ENCODE results near the gene RMND5A.

RMND5A gene

DNA sequence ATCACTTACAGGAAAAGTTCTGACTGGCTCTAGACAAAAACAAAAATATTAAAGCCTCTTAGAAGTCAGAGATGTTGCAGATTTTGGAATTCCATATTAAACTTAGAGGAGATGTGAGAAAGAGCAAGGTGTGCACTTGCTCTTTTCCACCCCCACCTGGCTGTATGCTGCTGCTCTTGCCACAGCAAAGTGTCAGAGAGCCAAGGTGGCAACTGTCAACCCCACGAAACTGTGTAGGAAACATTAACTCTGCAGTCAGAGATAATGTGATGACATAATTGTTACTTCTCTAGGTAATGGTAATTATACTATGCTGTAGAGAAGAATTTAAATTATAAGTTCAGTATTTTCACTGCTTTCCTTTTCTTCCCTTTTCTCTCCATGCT lies 45.2 kb downstream of the RMND5A start:
- no peak for DNase-seq (ENCODE audit: low read depth in 2 of 2)

DNA sequence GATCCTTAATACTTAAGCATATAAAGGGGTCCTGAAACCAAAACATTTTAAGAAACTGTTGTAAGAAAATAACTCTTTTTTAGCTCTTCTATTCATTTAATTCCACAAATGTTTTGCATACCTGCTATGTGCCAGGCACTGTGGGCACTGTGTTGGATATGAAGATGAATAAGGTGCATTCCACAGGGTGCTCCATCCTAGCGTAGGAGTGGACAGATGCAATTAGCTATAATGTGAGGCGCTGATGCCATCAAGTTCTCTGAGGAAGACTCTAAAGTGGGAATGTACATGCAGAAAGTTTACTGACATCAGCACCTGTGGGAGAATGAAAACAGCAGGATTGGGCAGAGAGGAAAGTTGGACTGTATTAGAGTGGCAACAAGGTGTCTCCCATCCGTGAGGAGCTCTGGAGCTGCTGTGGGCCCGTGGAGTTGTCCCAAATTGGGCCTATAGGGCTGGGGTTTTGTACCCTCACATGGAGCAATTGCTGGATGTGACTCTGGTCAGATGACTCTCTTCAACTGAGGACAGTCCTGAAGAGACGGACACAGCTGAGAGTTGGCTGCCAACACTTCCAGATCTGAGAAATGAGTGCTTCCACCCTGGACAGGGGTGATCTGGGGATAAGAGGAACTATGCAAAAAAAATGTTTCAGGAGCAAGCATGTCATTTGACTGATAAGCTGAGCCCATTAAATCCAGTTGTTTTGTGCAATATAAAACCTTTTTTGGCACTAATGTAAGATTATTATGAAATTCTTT lies 48.3 kb downstream of the RMND5A start:
- no peak for DNase-seq (ENCODE audit: low read depth in 2 of 2)

DNA sequence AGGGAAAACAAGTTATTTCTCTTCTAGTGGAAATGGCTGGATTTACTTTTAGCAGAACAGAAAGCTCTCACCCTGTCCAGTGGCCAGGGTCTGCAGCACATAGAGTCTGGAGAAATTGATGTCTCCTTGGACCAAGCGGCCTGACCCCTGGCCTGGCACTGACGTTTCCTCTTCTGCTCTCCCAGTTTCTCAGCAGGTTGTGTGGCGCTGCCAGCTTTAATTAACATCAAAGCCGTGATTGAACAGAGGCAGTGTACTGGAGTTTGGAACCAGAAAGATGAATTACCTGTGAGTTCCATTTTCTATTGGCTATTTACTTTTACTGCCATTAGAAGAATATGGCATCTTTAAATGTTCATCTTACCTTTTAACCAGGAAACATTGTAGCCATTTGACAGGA lies 49.7 kb downstream of the RMND5A start:
- no peak for DNase-seq (ENCODE audit: low read depth in 2 of 2)

DNA sequence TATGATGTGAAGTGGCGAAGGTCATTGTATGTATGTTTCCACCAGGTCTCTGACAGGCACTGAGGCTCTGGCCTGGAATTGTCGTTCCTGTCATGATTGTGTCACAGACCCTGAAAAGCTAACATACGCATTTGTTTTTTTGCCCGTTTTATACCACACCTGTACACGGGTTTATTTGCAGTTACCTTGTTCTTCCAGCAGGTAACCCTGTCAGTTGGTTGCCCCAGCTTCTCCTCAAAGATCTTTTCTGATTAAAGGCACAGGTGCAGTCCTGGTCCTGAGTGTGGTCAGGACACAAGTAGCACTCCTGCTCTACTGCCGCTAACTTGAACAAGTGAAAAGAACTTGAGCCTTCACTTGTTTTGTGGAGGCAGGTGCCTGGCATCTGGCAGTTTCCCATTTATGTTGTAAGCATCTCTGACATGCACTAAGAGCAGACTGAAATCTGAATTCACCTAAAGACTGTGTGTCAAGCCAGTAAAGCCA lies 50.8 kb downstream of the RMND5A start:
- DNase-seq (ENCODE audit: low read depth in 2 of 2) = no peak

DNA sequence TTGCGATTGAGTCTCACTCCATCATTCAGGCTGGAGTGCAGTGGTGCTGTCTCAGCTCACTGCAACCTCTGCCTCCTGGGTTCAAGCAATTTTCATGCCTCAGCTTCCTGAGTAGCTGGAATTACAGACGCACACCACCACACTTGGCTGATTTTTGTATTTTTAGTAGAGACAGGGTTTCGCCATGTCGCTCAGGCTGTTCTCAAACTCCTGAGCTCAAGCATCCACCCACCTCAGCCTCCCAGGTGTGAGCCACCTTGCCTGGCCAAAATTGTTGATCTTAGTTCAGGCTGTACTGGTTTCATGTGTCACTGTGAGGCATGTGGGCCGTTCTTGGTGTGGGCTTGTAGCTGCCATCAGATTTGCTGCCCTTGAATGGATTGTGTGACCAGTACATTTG lies 52.5 kb downstream of the RMND5A start:
- DNase-seq (ENCODE audit: low read depth in 2 of 2) = no peak

DNA sequence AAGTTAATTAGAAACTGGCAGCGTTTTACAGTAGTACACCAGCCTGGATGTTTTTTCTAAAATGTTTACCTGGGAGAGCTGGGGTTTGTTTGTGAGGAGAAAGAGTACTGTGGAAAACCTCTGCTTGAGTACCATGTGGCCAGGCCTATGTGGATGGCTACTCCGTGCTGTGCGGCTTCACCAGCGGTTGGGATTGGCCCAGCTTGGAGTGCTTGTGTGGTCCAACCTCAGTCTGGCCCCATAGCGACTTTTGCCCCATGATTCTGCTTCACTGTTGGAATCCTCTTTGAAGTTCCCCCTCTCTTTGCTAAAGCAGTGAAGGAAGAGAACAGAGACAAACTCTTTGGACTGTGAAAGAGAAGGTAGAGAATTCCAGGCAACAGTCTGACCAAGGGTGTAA lies 54.8 kb downstream of the RMND5A start:
- no peak for DNase-seq (ENCODE audit: low read depth in 2 of 2)

DNA sequence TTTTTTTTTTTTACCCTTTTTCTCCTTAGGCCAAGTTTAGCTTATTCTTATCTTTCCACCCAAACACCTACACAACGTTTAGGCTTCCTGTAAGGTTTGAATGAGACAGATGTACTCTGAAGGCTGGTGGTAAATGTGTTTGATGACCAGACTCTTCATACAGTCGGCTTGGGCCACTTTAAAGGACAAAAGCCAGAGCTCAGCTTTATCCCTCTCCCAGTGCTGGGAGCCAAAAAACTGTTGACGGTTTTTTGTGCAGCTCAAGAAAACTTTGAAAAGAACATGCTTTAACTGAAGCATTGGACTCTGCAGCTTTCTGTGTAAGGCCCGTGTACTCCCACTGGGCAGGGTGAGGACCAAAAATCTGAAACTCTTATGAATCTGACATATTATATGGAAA lies 55.2 kb downstream of the RMND5A start:
- DNase-seq (ENCODE audit: low read depth in 2 of 2) = no peak

DNA sequence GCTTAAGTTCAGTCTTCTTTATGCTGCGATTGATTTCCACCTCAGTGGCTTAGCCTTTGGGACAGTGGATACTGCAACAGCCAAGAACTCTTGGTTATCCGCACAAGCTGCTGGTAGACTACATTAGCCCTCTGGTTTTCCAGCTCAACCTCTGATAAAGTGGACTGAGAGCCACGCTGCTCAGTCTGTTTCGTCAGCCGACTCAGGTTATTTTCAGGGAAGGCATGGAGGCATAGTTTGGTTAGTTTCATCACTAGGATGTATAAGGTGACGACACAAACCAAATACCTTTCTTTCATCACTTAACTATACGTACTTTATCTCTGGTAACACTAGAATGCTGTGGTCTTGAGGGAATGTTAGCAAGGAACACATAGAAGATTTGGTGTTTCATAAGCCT lies 56.4 kb downstream of the RMND5A start:
- DNase-seq (ENCODE audit: low read depth in 2 of 2) = no peak

DNA sequence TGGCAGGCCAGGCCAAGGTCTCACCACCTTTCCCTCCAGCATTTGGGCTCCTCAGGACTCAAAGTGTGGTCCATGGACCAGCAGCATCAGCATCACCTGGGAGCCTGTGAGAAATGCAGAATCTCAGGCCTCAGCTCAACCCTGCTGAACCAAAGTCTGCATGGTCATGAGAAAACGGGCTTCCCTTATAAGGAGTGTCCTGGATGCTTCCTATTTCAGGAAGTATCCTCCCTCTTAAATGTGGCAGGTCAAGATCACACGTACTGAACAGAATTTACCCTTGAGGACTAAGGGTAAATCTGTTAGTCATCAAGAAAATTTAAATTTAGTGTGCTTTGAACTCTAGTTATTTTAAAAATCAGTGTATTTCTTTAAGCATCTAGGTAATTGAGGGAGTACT lies 58.9 kb downstream of the RMND5A start:
- no peak for DNase-seq (ENCODE audit: low read depth in 2 of 2)

DNA sequence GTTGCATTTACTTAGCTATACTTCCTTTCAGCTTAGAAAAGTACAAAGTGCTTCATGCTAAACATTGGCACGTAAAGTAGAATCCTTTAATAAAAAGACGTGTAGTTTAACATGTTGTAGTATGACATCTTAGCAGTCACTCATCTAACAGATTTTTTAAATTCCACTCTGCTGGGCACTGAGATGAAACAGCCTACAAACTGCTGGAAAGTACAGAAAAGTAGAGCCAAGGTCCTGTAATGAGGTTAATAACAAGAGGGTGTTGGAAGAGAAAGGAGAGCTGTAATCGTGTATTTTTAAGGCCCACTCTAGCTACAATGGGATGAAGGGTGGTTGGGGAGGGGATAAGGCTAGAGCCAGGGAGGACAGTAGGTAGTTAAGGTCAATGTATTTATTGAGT lies 59.9 kb downstream of the RMND5A start:
- no peak for DNase-seq (ENCODE audit: low read depth in 2 of 2)

DNA sequence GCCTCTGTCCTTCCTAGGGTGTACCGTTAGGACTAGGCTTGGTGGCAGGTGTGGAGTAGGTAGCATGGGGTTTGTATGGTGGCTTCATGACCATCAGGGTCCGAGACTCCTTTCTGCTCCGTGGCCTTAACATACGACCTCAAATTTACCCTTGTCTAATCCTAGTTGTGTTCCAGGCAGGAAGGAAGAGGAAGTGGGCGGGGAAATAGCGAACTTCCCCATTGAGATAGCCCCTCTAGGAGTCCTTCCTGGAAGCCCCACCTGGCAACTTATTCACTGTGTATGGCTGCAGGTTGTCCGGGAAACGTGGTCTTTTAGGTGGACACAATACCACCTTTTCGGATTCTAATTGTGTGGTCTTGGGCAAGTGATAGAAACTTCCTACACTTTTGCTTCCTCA lies 61.3 kb downstream of the RMND5A start:
- no peak for DNase-seq (ENCODE audit: low read depth in 2 of 2)

DNA sequence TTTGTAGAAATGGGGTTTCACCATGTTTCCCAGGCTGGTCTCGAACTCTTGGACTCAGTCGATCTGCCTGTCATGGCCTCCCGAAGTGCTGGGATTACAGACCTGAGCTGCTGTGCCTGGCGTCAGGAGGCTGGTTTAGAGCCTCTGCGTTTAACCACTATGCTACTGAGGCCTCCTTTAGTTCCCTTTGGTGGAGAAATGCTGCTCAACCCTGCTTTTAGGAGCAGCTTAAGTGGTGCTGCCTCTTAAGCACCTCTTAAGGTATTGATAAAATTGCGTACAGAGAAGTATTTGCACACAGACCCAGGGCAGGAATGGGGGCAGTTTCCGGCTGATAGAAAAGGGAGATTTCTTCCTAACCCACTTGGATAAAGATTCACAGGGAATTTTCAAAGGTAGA lies 62.7 kb downstream of the RMND5A start:
- DNase-seq (ENCODE audit: low read depth in 2 of 2) = no peak

DNA sequence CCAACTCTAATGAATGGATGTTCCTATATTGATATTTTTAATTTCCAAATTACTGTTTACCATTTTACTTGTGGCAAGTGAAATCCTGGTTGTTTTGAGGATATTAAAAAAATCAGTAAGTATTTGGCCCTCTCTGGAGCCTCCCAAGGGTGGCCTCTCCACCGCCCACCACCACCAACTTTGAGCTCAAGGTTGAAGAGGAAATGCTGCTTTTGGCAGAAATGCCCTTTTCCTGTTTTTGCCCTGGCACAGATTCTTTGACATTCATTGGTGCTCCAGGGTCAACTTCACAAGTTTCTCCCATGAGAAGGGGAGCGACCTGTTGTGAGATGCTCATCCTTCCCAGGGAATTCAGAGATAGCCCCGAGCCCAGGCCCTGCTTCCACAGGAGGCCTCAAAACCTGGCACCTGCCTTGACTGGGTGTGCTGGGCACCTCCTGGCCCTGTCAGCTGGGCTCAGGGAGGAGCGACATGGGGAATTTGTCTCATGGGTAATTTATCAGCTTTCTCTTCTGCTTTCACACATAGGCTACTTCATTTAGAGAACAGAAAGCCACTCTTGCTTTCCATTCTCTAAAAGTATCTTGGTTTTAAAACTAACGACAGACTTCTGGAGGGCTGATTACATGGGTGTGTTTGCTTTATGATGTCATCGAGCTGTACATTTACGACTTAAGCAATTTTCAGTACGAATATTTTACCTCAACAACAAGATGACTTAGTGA lies 63.7 kb downstream of the RMND5A start:
- no peak for DNase-seq (ENCODE audit: low read depth in 2 of 2)

DNA sequence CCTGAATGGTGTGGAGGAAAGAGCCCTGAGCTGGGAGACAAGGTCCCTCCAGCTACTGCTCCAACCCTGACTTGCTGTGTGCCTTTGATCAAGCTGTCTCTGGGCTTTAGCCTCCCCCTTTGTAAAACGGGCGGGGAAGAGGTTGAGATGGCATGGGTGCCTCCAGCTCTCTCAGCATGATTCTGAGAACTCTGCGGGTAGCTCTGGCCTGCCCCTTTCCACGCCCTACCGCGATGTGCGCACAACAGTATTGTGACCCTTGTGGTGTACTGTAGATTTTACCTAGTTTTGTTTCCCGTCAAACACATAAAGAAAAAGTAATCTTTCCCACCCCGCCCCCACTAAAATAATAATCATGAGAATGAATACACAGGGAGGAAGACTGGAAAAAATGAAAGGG lies 65.4 kb downstream of the RMND5A start:
- no peak for DNase-seq (ENCODE audit: low read depth in 2 of 2)

DNA sequence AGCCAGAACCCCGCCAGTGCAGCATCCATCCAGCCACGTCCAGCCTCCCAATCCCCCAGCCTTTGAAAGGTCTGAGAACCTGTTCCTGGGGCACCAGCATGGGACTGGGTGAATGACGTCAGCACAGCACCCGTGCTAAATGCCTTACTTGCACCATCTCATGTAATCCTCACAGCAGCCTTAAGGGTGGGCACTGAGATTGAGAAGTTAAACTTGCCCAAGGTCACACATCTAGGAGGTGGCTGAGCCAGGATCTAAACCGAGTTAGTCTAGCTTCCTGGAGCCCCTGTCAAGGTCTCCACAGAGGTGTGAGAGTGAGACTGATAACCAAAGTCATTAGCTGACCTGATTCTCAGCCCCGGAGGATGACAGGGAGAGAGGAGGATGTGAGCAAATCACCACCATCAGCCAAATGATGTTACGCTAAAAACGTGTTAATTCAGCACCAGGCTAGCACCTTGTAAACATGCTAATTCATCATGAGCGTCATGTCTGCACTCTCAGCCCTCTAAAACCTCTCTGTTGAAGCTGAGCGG lies 66.0 kb downstream of the RMND5A start:
- no peak for DNase-seq (ENCODE audit: low read depth in 2 of 2)

DNA sequence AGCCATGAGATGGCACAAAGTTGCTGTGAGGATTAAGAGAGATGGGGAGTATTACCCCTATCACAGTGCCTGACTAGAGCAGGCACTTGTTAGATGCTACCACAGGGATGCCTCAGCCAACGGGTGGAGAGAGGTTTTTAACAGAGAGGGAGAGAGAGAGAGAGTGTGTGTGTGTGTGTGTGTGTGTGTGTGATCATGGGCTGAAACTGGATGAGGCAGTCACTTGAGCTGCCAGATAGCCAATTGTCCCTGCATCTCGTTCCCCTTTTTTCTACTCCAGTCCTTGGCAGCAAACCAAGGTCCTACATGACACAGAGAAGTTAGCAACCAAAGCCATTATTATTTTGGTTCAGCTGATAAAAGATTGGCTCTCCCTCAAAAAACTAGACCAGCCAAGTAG lies 67.6 kb downstream of the RMND5A start:
- DNase-seq (ENCODE audit: low read depth in 2 of 2) = no peak

DNA sequence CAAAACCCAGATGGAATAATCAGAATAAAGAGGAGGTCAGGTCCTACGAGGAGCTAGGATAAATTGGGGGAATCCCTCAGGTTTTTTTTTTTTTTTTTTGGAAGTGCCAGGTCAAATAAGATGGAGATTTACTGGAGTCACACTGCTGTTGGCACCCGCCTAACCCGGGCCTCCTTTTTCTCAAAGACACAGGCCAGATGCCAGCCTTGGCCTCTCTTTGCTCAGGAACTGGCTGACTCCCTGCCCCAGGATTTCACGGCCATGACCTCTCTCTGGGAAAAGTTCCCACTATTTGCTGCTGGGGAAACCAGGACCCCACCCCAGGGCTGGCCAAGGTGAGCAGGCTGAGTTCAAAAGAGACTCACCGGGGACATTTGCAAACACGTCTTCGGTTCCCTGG lies 68.1 kb downstream of the RMND5A start:
- no peak for DNase-seq (ENCODE audit: low read depth in 2 of 2)

DNA sequence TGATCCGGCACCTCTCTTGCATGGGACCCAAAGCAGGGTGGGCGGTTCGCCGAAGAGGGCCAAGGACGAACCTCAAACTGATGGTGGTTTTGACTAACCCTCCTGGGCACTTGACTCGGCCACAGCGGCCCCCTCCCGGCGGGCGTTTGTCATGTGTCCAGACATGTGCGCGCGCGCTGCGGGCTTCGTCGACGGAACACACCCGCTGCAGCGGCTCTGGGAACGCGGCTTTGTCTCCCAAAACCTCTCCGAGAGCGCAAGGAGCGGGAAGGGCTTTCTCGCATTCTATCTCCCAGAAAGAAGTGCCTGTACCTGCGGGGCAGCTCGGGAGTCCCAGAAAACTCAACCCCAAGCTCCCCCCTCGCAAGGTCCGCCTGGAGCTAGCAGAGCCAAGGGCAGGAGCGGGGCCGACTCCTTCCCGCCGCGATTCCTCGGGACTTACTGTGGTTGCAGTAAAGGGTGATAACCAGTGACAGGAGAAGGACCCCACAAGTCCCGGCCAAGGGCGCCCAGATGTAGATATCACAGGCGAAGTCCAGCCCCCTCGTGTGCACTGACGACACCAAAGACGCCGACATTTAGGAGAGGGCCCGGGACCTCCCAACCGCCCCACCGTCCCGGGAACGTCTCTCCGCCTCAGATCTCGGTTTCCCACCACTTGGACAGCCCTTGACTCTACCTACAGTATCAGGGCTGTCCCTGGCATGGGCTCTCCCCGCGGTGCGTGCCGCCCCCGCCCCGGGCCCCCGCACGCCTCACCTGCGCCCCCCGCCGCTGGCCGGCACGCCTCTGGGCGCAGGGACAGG lies 69.0 kb downstream of the RMND5A start:
- no peak for DNase-seq (ENCODE audit: low read depth in 2 of 2)

DNA sequence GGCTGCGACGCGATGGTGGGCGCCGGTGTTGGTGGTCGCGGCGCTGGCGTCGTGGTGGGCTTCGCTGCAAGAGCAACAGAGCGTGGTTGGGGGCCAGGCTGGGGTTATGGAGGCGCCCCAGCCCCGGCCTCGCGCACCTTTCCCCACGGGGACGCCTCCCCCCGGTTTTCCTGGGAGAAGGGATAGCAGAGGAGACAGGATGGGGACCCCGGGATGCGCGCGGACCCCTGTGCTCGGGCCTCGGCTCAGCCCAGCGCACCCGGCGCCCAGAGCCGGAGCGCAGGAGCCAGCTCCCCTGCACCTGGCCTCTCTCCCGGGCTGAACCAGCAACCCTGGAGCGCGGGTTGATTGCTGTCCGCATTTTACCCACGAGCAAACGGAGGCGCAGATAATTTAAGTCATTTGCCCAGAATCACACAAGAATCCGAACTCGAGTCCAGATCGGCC lies 69.6 kb downstream of the RMND5A start:
- DNase-seq (ENCODE audit: low read depth in 2 of 2) = no peak

DNA sequence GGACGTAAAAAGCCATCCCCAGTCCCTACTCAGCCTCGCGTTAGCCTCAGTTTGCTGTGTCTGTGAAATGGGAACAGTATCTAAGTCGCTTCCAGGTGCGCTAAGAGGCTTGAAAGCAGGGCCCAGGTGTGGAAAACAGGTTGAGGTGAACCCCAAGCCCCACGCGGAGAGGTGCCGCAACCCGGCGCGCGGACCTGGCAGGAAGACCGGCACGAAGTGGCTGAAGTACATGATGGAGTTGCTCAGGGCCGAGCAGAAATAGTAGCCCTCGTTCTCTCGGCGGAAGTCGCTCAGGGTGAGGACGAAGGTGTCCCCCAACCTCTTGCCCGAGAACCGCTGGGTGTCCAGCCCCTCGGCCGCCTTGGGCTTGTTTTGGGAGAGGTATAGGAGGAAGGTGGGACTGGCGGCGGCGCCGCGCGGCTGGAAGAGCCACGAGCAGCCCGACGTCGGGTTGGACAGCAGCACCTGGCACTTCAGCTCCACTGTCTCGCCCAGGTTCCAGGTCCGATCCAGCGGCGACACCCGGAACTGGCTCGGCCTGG lies 70.1 kb downstream of the RMND5A start:
- no peak for DNase-seq (ENCODE audit: low read depth in 2 of 2)

DNA sequence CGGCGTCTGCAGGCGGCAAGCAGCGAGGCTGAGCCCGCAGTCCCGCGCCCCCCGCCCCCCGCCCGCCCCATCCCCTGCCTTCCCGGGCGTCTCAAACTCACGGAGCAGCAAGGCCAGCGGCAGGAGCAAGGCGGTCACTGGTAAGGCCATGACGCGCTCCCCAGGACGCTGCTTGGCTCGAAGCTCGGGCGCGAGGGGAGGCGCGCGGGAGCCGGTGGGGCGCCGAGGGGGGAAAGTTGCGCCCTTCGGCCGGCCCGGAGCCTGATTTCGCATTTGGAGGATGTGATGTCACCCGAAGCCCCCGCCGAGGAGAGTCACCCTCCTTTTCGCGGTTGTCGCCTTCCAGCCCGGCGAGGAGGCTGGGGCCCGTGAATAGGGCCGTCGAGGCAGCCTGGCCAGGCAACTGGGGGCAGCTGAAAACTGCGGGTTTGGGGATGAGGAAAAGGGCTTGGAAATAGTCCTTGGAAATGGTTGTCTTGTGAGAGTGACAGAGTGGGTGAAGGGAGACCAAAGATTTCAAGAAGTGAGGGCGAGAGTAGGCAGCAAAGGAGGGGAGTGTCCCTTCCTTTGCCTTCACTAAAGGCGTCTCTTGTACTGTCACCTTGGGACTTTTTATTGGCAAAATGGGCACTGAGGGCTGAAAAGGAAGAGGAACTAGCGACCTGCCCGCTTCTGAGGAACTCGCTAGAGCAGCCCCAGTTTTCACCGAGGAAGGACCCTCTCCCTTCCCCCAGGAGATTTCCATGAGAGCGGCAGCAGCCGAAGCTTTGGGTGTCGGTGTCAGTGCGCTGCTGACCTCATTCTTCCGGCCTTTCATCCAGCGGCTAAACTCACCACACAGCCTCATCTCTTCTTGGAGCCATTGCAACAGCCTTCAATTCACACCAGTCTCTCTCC lies 70.8 kb downstream of the RMND5A start, which contains the start of gene CD8A:
CD8A (minus strand) TSS at position 238 of the 897 bp plus-strand sequence; CDS start at position 150, 88 bp downstream.
- DNase-seq (ENCODE audit: low read depth in 2 of 2) = no peak

Data from stimulated activated CD4-positive, alpha-beta T cell treated with anti-CD3 and anti-CD28 coated beads, Interleukin-1b, Interleukin-23, amount 100 ng/mL, for 1 hour (primary cell).